Adipose tissue (tissue), 3 donors: Measurements from ENCODE around the gene TOX2. TPM values are rescaled to one million over a fixed set of nuclear protein-coding genes. Genes with fewer than 3 reads are reported as not detected.

Experiments used
- H3K27ac ChIP-seq: one replicate; pipeline ENCODE4 v1.5.1; 2013; ENCODE audit warnings: low read depth, low read length
- WGBS, 3 donors: extraction: QIAGEN DNeasy Blood & Tissue Kit; methylation state at CpG; one replicate each; pipeline ENCODE4 v1.1.7; 2013; 5-methylcytosine and 5-hydroxymethylcytosine counted together
- polyA plus RNA-seq, 3 donors: library from polyadenylated mRNA; stranded (reverse); fragments of 200-250 nt; gene quantifications; one replicate each; pipeline ENCODE4 v1.2.3, GENCODE V29; 2013
- donor health status: healthy with polysubstance abuse.
- donor health status: Bipolar disorder and iron deficiency.
- donor health status: healthy.

Gene TOX2
- polyA plus RNA-seq, 3 donors = 1.4 to 9.9 (median 2.3) TPM

- H3K27ac ChIP-seq = no peak overlapping the region
Measured at GRCh38 chr20:44087051-44087856, 172.6 kb downstream of the TOX2 start.

DNA sequence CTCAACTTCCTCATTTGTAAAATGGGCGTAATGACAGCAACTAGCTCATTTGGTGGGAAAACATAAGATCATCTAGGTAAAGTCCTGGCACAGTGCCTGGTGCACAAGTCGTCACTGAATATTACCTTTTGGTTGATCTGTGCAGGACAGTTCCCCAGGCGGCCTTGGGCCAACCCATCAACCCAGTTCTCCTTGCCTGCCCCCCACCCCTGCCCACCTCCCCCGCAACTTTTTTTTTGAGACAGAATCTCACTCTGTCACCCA is 173.1 kb downstream of the TOX2 start:
- WGBS, 3 donors = 75 to 90% (median 89%) methylated on average over 4 of the region's 4 CpGs
- no peak overlapping the region for H3K27ac ChIP-seq

More at GRCh38 chr20:44087051-44087856, 172.6 kb downstream of the TOX2 start:
- 73 to 77% (median 77%) methylated on average over 15 of the region's 15 CpGs for WGBS, 3 donors

DNA sequence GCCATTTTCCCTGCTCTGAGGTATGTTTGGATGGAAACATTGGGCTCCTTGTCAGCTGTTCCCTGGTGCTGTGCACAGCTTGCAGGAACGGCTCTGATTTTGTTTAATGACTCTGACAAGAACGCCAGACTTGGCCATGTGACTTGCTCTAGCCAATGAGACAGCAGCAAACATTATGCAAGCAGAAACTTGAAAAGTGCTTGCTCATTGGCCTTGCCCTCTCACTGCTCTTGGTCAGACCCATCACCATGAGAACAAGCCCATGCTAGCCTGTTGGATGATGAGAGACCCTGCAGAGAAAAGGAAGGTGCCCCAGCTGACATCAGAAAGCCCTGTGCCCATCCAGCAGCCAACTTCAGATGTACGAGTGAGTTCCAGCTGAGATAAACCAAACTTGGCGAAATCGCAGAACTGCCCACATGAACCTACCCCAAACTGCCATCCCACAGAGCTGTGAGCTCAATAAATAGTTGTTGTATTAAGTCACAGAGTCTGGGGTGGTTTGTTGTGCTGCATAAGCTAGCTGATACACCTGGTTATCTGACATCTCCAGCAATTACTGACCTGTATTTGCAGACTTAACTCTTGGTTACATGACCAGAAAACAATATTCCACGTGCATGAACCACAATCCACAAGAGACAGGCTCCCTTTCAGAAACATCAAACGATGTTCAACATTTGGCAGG is 175.5 kb downstream of the TOX2 start:
- WGBS, 3 donors = 60 to 63% (median 62%) methylated on average over 7 of the region's 7 CpGs
- no peak overlapping the region for H3K27ac ChIP-seq

DNA sequence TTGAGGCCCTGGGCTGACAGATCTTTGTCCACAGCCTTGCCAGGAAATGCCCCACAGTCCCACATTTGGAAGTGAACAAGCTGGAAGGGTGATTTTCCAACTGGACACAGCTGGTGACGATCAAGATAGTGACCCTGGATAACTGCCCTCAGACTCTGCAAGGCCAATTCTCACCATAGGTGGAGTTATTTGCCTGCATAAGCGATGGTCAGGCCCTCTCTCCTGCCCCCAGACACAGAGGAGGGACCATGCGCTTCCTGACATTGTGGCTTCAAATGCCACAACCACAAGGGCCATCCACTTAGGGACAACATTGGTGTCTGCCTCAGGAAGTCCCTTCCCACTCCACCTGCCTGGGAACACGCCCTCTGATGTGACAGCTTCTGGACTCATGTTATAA is 176.4 kb downstream of the TOX2 start:
- H3K27ac ChIP-seq = no peak overlapping the region
- 56 to 70% (median 67%) methylated on average over 4 of the region's 4 CpGs for WGBS, 3 donors

DNA sequence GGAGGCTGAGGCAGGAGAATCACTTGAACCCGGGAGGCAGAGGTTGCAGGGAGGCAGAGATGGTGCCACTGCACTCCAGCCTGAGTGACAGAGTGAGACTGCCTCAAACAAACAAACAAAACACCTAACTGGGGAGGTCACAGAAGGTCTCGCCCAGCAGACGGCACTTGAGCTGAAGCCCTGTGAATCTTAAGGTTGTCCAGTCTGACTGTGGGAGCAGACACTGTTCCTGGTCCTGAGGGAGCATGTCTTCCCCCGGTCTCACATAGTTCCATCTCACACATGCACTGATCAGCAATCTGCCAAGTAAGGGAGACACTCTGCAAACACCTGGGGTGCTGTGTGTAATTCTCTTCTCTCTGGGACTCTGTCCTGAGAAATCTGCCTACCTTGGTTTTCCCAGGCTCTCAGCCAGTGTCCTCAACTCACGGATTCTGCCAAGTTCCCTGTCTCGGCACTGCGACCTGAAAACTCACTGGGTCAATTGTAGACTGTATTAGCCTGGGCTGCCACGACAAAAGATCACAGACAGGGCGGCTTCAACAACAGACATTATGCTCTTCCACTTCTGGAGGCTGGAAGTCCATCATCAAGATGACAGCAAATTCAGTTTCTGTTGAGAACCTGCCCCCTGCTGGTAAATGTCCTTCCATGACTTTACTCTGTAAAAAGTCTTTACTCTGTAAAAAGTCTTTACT is 178.0 kb downstream of the TOX2 start:
- WGBS, 3 donors = 60 to 68% (median 64%) methylated on average over 9 of the region's 9 CpGs
- no peak overlapping the region for H3K27ac ChIP-seq

DNA sequence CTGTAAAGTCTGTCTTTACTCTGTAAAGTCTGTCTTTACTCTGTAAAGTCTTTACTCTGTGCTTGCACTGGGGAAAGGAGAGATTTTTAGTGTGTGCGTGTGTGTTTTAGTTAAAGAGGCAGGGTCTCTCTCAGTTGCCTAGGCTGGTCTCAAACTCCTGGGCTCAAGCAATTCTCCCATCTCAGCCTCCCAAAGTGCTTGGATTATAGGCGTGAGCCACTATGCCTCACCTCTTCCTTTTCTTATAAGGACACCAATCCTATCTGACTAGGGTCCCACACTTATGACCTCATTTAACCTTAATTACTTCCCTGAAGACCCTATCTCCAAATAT is 178.6 kb downstream of the TOX2 start:
- 77 to 87% (median 84%) methylated on average over 2 of the region's 2 CpGs for WGBS, 3 donors
- H3K27ac ChIP-seq = no peak overlapping the region

DNA sequence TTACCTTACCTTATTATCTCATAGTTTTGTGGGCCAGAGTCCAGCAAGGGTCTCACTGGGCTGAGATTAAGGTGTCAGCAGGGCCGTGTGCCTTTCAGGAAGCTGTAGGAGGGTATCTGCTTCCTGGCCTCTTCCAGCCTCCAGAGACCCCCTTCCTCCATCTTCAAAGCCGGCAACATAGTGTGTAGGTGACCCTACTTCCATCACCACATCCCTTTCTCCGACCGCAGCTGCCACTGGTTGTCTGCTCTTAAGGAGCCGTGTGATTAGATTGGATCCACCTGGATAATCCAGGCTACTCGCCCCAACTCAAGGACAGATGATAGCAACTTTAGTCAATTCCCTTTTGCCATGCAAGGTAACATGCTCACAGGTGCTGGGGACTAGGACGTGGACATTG is 181.2 kb downstream of the TOX2 start:
- WGBS, 3 donors = 73 to 80% (median 76%) methylated on average over 7 of the region's 7 CpGs
- no peak overlapping the region for H3K27ac ChIP-seq

- no peak overlapping the region for H3K27ac ChIP-seq
- 64 to 73% (median 66%) methylated on average over 14 of the region's 14 CpGs for WGBS, 3 donors
Measured at GRCh38 chr20:44097521-44098255, 183.0 kb downstream of the TOX2 start.

DNA sequence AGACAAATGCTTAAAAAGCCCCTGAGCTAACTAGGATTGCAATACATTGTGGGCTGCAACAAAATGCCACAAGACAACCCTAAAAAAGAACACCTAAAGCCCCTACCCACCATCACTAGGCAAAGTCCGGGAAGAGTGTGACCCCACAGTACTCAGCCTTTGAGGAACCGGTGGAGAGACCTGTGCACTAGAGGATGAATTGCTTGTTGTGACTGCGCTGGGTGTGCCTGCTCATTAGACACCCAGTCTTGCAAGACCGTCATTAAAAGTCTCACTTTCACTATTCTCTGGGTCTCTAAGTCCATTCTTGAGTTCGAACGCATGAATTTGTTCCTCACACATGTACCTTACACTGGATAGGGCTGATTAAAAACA is 183.6 kb downstream of the TOX2 start:
- H3K27ac ChIP-seq = no peak overlapping the region
- WGBS, 3 donors = 83 to 91% (median 86%) methylated on average over 6 of the region's 6 CpGs

DNA sequence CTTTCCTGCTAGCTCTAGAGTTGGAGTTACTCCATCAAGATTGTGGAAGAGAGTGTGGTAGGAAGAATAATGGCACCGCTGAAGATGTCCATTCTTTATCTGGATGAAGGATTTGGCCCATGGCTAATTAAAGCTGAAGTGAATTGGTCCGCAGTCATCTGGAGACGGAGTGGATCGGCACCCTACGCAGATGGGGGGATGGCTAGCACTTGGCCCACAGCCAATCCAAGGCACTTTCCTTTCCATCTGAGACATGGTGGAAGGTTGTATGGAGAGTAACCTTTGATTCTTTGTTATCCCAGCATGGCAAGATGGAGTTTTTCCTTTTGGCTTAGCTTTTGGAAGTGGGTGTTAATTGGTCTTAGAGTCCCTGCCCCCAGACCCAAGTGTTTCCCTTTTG is 184.0 kb downstream of the TOX2 start:
- 94 to 97% (median 95%) methylated on average over 5 of the region's 5 CpGs for WGBS, 3 donors
- no peak overlapping the region for H3K27ac ChIP-seq

DNA sequence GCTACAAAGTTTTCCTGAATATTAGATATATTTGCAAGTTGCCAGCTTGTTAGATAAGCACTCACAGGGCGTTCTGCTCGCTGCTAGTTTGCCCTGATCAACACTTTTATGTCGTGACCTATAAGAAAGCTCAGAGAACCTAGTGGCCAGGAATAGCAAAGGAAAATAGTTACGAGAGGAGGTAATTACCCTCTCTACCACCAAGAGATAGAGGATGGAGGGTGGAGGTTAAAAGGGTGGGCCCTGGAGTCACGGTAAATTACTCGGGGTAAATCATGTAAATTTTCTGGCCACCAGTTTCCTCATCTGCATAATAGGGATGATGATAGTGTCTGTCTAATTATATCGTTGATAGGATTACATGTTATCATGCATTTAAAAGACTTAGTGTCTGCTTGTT is 185.2 kb downstream of the TOX2 start:
- H3K27ac ChIP-seq = no peak overlapping the region
- WGBS, 3 donors = 52 to 65% (median 65%) methylated on average over 7 of the region's 7 CpGs

DNA sequence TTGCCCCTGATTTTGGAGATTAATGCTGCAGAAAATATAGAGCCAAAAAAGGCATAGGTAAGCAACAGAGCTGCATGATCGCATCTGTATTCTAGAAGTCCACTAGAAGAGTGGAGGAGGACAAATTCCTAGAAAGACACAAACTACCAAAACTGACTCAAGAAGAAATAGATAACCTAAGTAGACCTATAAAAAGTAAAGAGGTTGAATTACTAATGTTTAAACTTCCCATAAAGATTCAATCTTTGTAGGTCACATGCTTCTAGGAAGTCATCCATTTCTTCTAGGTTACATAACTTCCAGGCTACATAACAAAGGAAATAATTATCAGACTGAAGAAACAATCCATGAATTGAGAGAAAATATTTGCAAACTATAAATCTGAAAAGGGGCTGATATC is 187.9 kb downstream of the TOX2 start:
- H3K27ac ChIP-seq = no peak overlapping the region
- 89 to 91% (median 89%) methylated on average over 1 of the region's 1 CpG for WGBS, 3 donors

- H3K27ac ChIP-seq = no peak overlapping the region
- 44 to 62% (median 50%) methylated on average over 7 of the region's 7 CpGs for WGBS, 3 donors
Measured at GRCh38 chr20:44104798-44105517, 190.3 kb downstream of the TOX2 start.

DNA sequence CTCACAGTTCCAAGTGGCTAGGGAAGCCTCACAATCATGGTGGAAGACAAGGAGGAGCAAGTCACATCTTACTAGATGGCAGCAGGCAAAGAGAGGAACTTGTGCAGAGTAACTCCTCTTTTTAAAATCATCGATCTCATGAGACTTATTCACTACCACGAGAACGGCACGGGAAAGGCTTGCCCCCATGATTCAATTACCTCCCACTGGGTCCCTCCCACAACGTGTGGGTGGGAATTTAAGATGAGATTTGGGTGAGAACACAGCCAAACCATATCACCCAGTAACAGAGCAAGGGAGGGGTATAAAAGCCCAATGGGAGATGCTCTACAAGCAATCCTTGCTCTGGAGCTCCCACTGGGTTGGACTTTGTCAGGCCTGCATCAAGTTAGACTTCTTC is 192.0 kb downstream of the TOX2 start:
- WGBS, 3 donors = 57 to 72% (median 65%) methylated on average over 5 of the region's 5 CpGs
- H3K27ac ChIP-seq = no peak overlapping the region

DNA sequence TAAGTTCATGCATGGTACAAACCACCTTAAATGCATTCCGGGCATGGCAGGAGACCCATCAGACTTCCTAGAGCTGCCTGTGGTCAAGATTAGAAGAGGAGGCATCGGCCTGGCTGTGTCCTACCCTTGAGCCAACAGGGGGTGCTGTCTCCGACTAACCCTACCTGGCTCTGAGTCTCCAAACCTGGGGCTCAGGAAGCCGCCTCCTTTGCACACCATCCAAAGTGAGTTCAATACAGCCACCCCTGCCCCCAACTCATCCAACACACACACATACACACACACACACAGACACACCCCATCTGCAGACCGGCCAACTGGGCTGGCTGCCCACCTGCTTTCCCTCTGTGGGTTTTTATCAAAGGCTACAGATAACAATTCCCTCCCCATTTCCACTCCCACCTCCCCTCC is 195.3 kb downstream of the TOX2 start:
- no peak overlapping the region for H3K27ac ChIP-seq
- 31 to 39% (median 37%) methylated on average over 5 of the region's 5 CpGs for WGBS, 3 donors

GRCh38 chr20:44110816-44111568 is 196.3 kb downstream of the TOX2 start:
- no peak overlapping the region for H3K27ac ChIP-seq
- WGBS, 3 donors = 60 to 91% (median 63%) methylated on average over 9 of the region's 9 CpGs

- WGBS, 3 donors = 19 to 51% (median 40%) methylated on average over 6 of the region's 6 CpGs
Measured at GRCh38 chr20:44111712-44112335, 197.2 kb downstream of the TOX2 start.

More at GRCh38 chr20:44111712-44112335, 197.2 kb downstream of the TOX2 start:
- H3K27ac ChIP-seq = no peak overlapping the region
